NT2/D1 (cell line): Measurements from ENCODE around the gene FIBIN.

Experiments
- SUZ12 ChIP-seq: IDR thresholded peaks from 2 replicates; pipeline ENCODE4 v1.6.1; 2011; ENCODE audit not compliant: insufficient read length, insufficient read depth; ENCODE audit errors: extremely low read depth
- YY1 ChIP-seq: IDR thresholded peaks from 2 replicates; pipeline ENCODE4 v1.6.1; 2011; ENCODE audit not compliant: insufficient read length, insufficient read depth

- TF ChIP-seq YY1 = no peak
- TF ChIP-seq SUZ12 = no peak
These were observed 43.6 kb upstream of the FIBIN start for GRCh38 chr11:26950260-26950719.
